Central memory CD4-positive, alpha-beta T cell (primary cell): ENCODE data around the gene PPIL6.
"Not testable (repeated sequence)": the region's sequence is repeated elsewhere in the genome, so short reads cannot be mapped to it uniquely, and the experiment has no call there.

Source experiments
- DNase-seq: peaks from one replicate; pipeline ENCODE4 v3.0.0; 2022

Gene PPIL6

GRCh38 chr6:109466212-109466923 lies 25.9 kb upstream of the PPIL6 start:
- DNase-seq: no peak

GRCh38 chr6:109465772-109466171 lies 25.3 kb upstream of the PPIL6 start:
- DNase-seq: no peak

- no peak for DNase-seq
Measured at GRCh38 chr6:109461733-109462526, 21.5 kb upstream of the PPIL6 start.

GRCh38 chr6:109461205-109461604 lies 20.8 kb upstream of the PPIL6 start:
- DNase-seq: not testable (repeated sequence)

- DNase-seq: no peak
Measured at GRCh38 chr6:109460161-109460829, 19.9 kb upstream of the PPIL6 start.

GRCh38 chr6:109458774-109459531 lies 18.5 kb upstream of the PPIL6 start:
- DNase-seq: peak; percentile 65

GRCh38 chr6:109457562-109457996 lies 17.2 kb upstream of the PPIL6 start:
- DNase-seq: no peak

- no peak for DNase-seq
Measured at GRCh38 chr6:109456710-109457561, 16.5 kb upstream of the PPIL6 start.

- DNase-seq: no peak
Measured at GRCh38 chr6:109456111-109456583, 15.7 kb upstream of the PPIL6 start.

- peak; percentile 81 for DNase-seq
Measured at GRCh38 chr6:109455437-109456110, 15.1 kb upstream of the PPIL6 start, which contains the start of gene MICAL1. Gene MICAL1 (minus strand): TSS chr6:109455772. CDS start chr6:109454196, 1,576 bp downstream.

GRCh38 chr6:109454496-109455436 lies 14.3 kb upstream of the PPIL6 start:
- DNase-seq: peak; percentile 88

GRCh38 chr6:109453594-109454495 lies 13.4 kb upstream of the PPIL6 start:
- no peak for DNase-seq

- no peak for DNase-seq
Measured at GRCh38 chr6:109453156-109453555, 12.7 kb upstream of the PPIL6 start.

GRCh38 chr6:109452181-109452580 lies 11.8 kb upstream of the PPIL6 start:
- no peak for DNase-seq

- no peak for DNase-seq
Measured at GRCh38 chr6:109451376-109451775, 10.9 kb upstream of the PPIL6 start.

GRCh38 chr6:109450801-109451200 lies 10.4 kb upstream of the PPIL6 start:
- no peak for DNase-seq

- DNase-seq: peak; percentile 37
Measured at GRCh38 chr6:109449795-109450673, 9.6 kb upstream of the PPIL6 start.
